Heart right ventricle (tissue), 16 donors: ENCODE results near the gene LRRN4CL. TPM values are rescaled to one million over a fixed set of nuclear protein-coding genes. Genes with fewer than 3 reads are reported as not detected.
"Not testable (repeated sequence)": the region's sequence is repeated elsewhere in the genome, so short reads cannot be mapped to it uniquely, and the experiment has no call there.

ENCODE experiments used
- ATAC-seq, 8 donors: fragments of 200-7000 bp; cut with Tn5 transposase; one replicate each; pipeline ENCODE4 v1.9.1; 2020; ENCODE audit warnings: mild to moderate bottlenecking in 8 of 8, moderate library complexity in 8 of 8, moderate number of reproducible peaks in 1 of 8
- DNase-seq, 2 donors: peaks; one replicate each; pipeline ENCODE4 v3.0.0-alpha.2; 2020
- H3K27ac ChIP-seq, 10 donors: fragments of 200-600 bp; sonication (generic) in 2 of 10; one replicate each; pipeline versions ENCODE4 v1.5.0 to v1.8.0; 2020 to 2022; ENCODE audit warnings: mild to moderate bottlenecking in 3 of 10
- H3K27me3 ChIP-seq, 7 donors: fragments of 200-600 bp; one replicate each; pipeline ENCODE4 v1.8.0; 2021 to 2022; ENCODE audit warnings: mild to moderate bottlenecking in 2 of 7
- H3K36me3 ChIP-seq, 9 donors: fragments of 200-600 bp; sonication (generic) in 1 of 9; one replicate each; pipeline versions ENCODE4 v1.5.0 to v1.8.0; 2020 to 2022; ENCODE audit warnings: mild to moderate bottlenecking in 2 of 9
- H3K4me1 ChIP-seq, 9 donors: fragments of 200-600 bp; sonication (generic) in 1 of 9; one replicate each; pipeline versions ENCODE4 v1.5.0 to v1.8.0; 2020 to 2022; ENCODE audit warnings: mild to moderate bottlenecking in 4 of 9
- H3K4me3 ChIP-seq, 10 donors: fragments of 200-600 bp; sonication (generic) in 2 of 10; one replicate each; pipeline versions ENCODE4 v1.5.0 to v1.8.0; 2020 to 2022; ENCODE audit warnings: mild to moderate bottlenecking in 7 of 10, moderate library complexity in 2 of 10
- H3K9me3 ChIP-seq, 11 donors: fragments of 200-600 bp in 10 of 11; sonication (generic) in 2 of 11; one replicate each; pipeline versions ENCODE4 v1.5.0 to v1.8.0; 2013 to 2022; ENCODE audit warnings: mild to moderate bottlenecking in 2 of 11, control low read depth in 1 of 11, moderate library complexity in 1 of 11
- WGBS, 2 donors: extraction: QIAGEN DNeasy Blood & Tissue Kit; methylation state at CpG; one replicate each; pipeline ENCODE4 v1.1.7; 2013; ENCODE audit warnings: inconsistent platforms in 1 of 2; 5-methylcytosine and 5-hydroxymethylcytosine counted together
- intact Hi-C, 10 donors: fragments of 100-400 bp; cut with DNase I; formaldehyde crosslinking; loops; one replicate each; pipeline versions ENCODE4 v1.11.1 to v1.14.2; 2022
- long read RNA-seq, 3 donors: library from polyadenylated mRNA; unstranded; transcript quantifications; one replicate each; pipeline ENCODE4 v2.0.0, GENCODE V29; 2020 to 2021
- polyA plus RNA-seq, 2 donors: library from polyadenylated mRNA; stranded (reverse); fragments of 200-250 nt; gene quantifications; one replicate each; pipeline ENCODE4 v1.2.3, GENCODE V29; 2013
- total RNA-seq, 10 donors: library from RNA; stranded (reverse); fragmentation: NEBNext Ultra II Directional in 3 of 10; extraction: Animal tissue kit (Norgen Biotek cat#: 25700) in 3 of 10; gene quantifications; one replicate each; pipeline versions ENCODE4 v1.2.1 to v1.2.4, GENCODE V29; 2021 to 2023
- TF ChIP-seq, protein P1 (sequence below), 9 donors: fragments of 200-600 bp; sonication (generic) in 2 of 9; IDR thresholded peaks; one replicate each; pipeline versions ENCODE4 v1.5.0 to v1.8.0; 2021 to 2022; ENCODE audit warnings: antibody characterized with exemption in 9 of 9, mild to moderate bottlenecking in 5 of 9, moderate library complexity in 1 of 9
- donor health status: Arrhythmogenic right ventricular cardiomyopathy.
- donor health status: ischemic (EF 13 %, LVEDD 7.1; RV severe dilation, severe dysfunction).
- donor health status: healthy with polysubstance abuse.
- donor health status: DM: no; HTN: yes; CAD: no.
- donor health status: DM: no; HTN: no; CAD: no.
- donor health status: ischemic (EF 25% LVEDD 6.9; RV normal size, moderate dysfunction).
- donor health status: ischemic (EF 25% LVEDD 5.7; RV mildly dilated, moderate dysfunction).
- donor health status: healthy.
- donor health status: DM: yes; HTN: yes; CAD: no.
- donor health status: Ischemic cardiomyopathy.
- donor health status: ischemic (EF 35%, LVEDD 5.7; RV mildly dilated, moderate dysfunction).
- donor health status: nonischemic (EF 11% LVEDD 7.7; RV severe dilation, severe dysfunction).
- donor health status: DM: yes; HTN: yes; CAD: no.
- donor health status: PGD.
- donor health status: ischemic (EF 29% LVEDD 5.4; RV normal size, mild dysfunction).
- donor health status: nonischemic (EF 23%, LVEDD 6.1; RV moderate dilation, normal function).

The LRRN4CL gene
- total RNA-seq (1 to 10 TPM; 2.0 to 9.5 (median 2.6) TPM), polyA plus RNA-seq (1 to 10 TPM; 1.9 to 2.8 TPM)
- long read RNA-seq, donor 1, partial matches to known transcripts: 0 of 1 reads
- long read RNA-seq, donor 1, other reads (novel, unspliced or antisense): 0 of 1 reads
- long read RNA-seq, donor 2, partial matches to known transcripts: 0 of 1 reads
- long read RNA-seq, donor 2, other reads (novel, unspliced or antisense): 1 of 1 reads
- long read RNA-seq, donor 3, partial matches to known transcripts: 0 of 1 reads
- long read RNA-seq, donor 3, other reads (novel, unspliced or antisense): 0 of 1 reads

DNA sequence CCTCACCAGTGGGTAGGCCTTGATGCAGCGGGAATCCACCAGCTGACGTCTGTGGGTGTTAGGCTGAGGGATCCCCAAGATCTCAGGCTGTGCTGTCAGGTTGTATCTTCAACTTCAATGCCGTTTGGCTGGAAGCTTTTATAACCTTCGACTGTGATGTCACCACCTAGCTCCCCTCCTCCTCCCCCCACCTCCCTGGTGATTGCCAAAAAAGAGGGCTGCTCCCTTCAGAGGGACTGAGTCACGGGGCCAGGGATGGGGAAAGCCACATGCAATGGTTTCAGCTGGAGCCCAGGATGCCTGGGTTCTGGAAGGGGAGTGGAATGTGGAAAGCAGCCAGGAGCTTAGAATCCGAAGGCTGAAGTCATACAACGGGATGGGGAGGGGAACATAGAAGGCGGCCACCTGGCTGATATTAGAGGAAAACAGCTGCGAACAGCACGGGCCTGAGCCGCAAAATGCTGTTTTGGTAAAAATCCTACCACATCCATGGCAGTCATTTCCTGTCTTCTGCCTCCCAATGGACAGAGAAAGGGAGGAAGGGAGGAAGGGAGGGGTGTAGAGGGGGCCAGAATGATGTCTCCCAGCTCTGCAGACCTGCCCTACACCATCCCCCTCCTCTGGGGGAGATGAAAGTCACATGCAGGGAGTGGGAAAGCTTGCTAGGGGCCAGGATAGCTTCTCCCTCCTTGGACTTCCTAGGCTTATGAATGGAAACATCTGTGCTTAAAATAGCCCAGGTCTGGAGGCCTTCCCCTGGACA, at the start of gene LRRN4CL:
TSS of gene LRRN4CL (minus strand) at position 110 of the 763 bp plus-strand sequence. CDS start 1,022 bp downstream, outside the sequence.
- Histone ChIP-seq H3K4me1 (peaks cover 0 to 37% (median 19%) of the 10 kb centered on the region in 9 donors), H3K9me3 (no peaks in the 10 kb centered on the region), H3K36me3 (peaks cover 0 to 47% (median 17%) of the 10 kb centered on the region in 9 donors), H3K4me3 (peak within 1 kb of the TSS in 9 of 10 donors; percentile 6 to 51 (median 36)), H3K27ac (peak within 1 kb of the TSS in 8 of 10 donors; percentile 24 to 81 (median 71)), H3K27me3 (peaks cover 0 to 15% (median 0%) of the 10 kb centered on the region in 7 donors)
- ATAC-seq (peak; percentile 80 to 92 (median 84)), DNase-seq (peak; percentile 65 to 82)
- TF ChIP-seq, protein P1, sequence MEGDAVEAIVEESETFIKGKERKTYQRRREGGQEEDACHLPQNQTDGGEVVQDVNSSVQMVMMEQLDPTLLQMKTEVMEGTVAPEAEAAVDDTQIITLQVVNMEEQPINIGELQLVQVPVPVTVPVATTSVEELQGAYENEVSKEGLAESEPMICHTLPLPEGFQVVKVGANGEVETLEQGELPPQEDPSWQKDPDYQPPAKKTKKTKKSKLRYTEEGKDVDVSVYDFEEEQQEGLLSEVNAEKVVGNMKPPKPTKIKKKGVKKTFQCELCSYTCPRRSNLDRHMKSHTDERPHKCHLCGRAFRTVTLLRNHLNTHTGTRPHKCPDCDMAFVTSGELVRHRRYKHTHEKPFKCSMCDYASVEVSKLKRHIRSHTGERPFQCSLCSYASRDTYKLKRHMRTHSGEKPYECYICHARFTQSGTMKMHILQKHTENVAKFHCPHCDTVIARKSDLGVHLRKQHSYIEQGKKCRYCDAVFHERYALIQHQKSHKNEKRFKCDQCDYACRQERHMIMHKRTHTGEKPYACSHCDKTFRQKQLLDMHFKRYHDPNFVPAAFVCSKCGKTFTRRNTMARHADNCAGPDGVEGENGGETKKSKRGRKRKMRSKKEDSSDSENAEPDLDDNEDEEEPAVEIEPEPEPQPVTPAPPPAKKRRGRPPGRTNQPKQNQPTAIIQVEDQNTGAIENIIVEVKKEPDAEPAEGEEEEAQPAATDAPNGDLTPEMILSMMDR (IDR thresholded peaks at IDR 0.05): no peak
- WGBS, 2 donors: 36 to 45% methylated on average over 11 of the region's 11 CpGs
- intact Hi-C loops: loop anchor here (5.0 to 10.0 kb wide), 6 partner anchors 95 to 307 kb away; partner anchors contain the start of gene TUT1 (in 1 of the 10)

DNA sequence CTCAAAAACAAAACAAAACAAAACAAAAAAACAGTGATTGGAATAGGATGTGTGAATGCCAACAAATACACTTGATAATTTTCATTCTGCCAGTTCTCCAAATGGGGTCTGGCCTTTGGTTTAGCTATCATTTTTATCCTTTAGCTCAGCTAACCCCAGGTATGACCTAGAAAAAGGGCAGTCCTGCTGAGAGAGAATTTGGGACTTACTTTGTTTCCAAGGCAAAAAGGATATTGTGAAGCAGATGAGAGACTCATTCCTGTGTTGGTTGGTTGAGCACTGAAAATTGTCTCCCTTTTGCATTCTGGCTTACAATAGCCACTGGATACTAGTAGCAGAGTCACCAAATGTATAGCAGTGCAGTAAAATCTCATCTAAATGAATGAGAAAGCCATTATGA, 47.9 kb upstream of the LRRN4CL start:
- H3K36me3 ChIP-seq: peaks cover 0 to 99% (median 60%) of the 10 kb centered on the region in 9 donors
- H3K4me3 ChIP-seq: no peak overlapping the region
- H3K9me3 ChIP-seq: no peaks in the 10 kb centered on the region
- intact Hi-C loops: no loop called here
- TF ChIP-seq, protein P1 (IDR thresholded peaks at IDR 0.05): no peak
- no peak for DNase-seq
- ATAC-seq: no peak
- H3K27me3 ChIP-seq: no peaks in the 10 kb centered on the region
- H3K4me1 ChIP-seq: peaks cover 0 to 13% (median 6%) of the 10 kb centered on the region in 9 donors
- H3K27ac ChIP-seq: no peak overlapping the region

DNA sequence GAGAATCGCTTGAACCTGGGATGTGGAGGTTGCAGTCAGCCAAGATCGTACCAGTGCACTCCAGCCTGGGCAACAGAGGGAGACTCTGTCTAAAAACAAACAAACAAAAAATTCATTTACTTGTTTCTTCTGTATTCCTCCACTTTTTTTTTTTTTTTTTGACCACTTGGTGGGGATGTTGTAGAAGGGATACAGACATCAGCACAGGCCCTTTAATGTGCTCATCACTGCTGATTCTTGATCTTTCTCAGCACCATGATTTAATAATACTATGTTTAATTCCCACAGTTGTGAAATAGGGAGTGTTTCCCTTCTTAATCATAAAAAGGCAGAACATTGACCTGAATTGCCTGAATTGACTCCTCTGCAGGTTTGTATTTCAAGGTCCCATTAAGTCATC, 43.5 kb upstream of the LRRN4CL start:
- H3K27ac ChIP-seq: no peak overlapping the region

DNA sequence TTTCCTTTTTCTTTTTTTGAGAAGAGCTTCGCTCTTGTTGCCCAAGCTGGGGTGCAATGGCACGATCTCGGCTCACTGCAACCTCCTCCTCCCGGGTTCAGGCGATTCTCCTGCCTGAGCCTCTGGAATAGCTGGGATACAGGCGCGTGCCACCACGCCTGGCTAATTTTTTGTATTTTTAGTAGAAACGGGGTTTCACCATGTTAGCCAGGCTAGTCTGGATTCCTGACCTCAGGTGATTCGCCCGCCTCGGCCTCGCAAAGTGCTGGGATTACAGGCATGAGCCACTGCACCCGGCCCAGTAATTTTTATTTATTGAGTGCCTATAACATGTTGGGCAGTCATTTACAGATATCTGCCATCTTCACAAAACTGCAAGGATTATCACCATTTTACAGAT, 40.7 kb upstream of the LRRN4CL start:
- WGBS, 2 donors: 84 to 88% methylated on average over 14 of the region's 14 CpGs
- intact Hi-C loops, ATAC-seq, H3K9me3 ChIP-seq, H3K27me3 ChIP-seq, DNase-seq: not testable (repeated sequence)
- Histone ChIP-seq H3K4me1 (peaks cover 12 to 57% (median 37%) of the 10 kb centered on the region in 9 donors), H3K27ac (peak overlapping the region in 3 of 10 donors; percentile 93 to 99 (median 94)), H3K4me3 (peak overlapping the region in 6 of 10 donors; percentile 74 to 98 (median 92)), H3K36me3 (peaks cover 0 to 51% (median 20%) of the 10 kb centered on the region in 9 donors)

More for the DNA sequence above, 43.5 kb upstream of the LRRN4CL start:
- Histone ChIP-seq H3K4me3 (no peak overlapping the region), H3K27me3 (no peaks in the 10 kb centered on the region), H3K4me1 (peaks cover 9 to 45% (median 26%) of the 10 kb centered on the region in 9 donors), H3K9me3 (no peaks in the 10 kb centered on the region), H3K36me3 (peaks cover 0 to 79% (median 38%) of the 10 kb centered on the region in 9 donors)
- ATAC-seq (no peak), DNase-seq (no peak)
- intact Hi-C loops: no loop called here
- WGBS, 2 donors: 83 to 86% methylated on average over 2 of the region's 2 CpGs
- TF ChIP-seq, protein P1 (IDR thresholded peaks at IDR 0.05): peak in 1 of 9 donors; percentile 14
